GM21528 (cell line): ENCODE results near the gene RELA.
"Not testable (repeated sequence)": the region's sequence is repeated elsewhere in the genome, so short reads cannot be mapped to it uniquely, and the experiment has no call there.

Experiments
- ATAC-seq: cut with Tn5 transposase; IDR thresholded peaks from one replicate; pipeline ENCODE4 v1.9.1; 2021; ENCODE audit warnings: mild to moderate bottlenecking, moderate library complexity; ENCODE audit not compliant: unreplicated experiment, low FRiP score

Gene RELA

GRCh38 chr11:65650547-65651338 lies 12.0 kb downstream of the RELA start:
- no peak for ATAC-seq

GRCh38 chr11:65649656-65650546 lies 12.8 kb downstream of the RELA start:
- ATAC-seq: no peak

- no peak for ATAC-seq
These were observed 13.7 kb downstream of the RELA start for GRCh38 chr11:65648997-65649493.

DNA sequence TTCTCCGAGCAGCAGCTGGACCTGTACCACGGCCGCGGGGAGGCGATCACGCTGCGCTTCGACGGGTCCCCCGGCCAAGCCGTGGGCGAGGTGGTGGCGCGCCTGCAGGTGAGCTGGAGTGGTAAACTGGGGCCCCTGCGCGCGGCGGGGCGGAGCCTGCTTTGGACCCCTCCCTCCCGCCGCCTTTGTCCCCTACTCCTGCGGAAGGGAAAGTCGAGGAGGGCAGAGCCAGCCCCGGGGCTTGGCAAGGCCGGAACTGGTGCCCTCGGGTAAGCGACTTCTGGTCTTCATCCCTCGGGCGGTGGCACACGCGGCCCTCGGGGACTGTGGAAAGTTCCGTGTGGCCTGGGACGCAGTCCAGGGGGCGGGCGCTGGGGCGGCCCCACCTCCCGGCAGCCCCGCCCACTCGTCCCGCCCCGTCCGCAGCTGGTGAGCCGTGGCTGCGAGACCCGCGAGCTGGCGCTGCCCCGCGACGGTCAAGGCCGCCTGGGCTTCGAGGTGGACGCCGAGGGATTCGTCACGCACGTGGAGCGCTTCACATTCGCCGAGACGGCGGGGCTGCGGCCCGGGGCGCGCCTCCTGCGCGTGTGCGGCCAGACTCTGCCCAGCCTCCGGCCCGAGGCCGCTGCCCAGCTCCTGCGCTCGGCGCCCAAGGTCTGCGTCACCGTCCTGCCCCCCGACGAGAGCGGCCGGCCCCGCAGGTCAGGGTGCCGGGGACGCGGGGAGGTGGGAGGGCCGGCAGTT lies 15.6 kb downstream of the RELA start:
- ATAC-seq: no peak

- ATAC-seq: no peak
These were observed 16.3 kb downstream of the RELA start for GRCh38 chr11:65646288-65646957.

DNA sequence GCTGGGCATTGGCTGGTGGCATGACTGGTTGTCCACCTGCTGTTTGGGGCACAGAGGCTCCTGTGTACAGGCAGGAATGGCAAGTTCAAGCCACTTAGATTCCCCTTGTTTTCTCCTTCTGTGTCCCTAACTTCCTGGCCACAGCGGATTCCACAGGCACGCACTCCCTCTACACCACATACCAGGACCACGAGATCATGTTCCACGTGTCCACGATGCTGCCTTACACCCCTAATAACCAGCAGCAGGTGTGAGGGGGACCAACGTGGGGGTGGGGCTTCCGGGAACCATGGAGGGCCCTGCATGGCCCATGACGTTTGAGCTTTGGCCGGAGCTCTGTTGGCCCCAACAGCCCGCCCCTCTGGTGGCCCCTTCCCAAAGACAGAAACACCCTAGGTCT lies 17.0 kb downstream of the RELA start:
- ATAC-seq: no peak

DNA sequence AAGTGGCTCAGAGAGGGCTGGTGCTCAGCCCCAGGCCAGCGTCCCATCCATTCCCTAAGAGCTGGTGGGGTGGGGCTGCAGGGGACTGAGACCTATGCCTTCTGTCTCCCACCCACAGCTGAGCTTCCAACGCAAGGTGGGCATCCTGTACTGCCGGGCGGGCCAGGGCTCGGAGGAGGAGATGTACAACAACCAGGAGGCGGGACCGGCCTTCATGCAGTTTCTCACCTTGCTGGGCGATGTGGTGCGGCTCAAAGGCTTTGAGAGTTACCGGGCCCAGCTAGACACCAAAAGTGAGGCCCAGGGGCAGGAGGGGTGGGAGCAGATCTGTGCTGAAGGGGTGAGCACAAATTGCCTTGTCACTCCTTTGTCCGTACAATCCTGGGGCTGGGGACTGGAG lies 17.9 kb downstream of the RELA start:
- no peak for ATAC-seq

DNA sequence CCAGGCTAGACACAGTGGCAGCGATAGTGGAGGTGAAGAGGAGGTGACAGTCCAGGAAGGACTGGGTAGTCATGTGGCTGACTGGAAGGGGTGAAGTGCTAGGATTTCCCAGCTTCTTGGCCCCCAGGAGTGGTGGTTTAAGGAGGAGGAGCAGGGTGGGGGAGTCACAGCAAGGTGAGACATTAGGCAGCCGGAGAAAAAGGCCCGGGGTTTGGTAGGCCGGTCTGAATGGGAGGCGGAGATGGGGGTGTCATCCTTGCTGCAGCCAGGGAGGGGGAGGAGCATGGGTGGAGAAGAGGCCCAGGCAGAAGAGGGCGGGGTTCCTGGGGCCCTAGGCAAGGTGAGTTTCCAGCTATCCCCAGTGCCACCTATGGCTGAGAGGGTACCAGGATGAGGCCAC lies 18.7 kb downstream of the RELA start:
- no peak for ATAC-seq

DNA sequence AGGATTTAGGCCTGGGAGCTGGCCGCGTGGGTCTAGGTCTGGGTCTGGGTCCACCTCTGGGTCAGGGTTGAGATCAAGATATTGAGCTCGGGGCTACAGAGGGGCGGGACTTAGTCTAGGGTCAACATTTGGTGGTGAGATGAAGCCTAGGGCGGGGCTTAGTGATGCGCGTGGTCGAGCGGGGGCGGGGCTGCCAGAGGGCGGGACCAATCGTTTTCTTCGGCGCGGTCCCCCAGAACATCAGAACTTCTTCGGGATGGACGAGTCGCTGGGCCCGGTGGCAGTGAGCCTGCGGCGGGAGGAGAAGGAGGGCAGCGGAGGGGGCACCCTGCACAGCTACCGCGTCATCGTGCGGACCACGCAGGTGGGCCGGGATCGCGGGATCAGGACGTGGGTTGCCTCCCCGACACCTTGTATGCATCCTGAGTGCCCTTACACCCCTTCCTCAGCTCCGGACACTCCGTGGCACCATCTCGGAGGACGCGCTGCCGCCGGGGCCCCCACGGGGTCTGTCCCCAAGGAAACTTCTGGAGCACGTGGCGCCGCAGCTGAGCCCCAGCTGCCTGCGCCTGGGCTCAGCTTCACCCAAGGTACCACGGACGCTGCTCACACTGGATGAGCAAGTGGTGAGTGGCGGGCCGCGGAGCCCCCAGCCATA lies 20.6 kb downstream of the RELA start:
- ATAC-seq: no peak

DNA sequence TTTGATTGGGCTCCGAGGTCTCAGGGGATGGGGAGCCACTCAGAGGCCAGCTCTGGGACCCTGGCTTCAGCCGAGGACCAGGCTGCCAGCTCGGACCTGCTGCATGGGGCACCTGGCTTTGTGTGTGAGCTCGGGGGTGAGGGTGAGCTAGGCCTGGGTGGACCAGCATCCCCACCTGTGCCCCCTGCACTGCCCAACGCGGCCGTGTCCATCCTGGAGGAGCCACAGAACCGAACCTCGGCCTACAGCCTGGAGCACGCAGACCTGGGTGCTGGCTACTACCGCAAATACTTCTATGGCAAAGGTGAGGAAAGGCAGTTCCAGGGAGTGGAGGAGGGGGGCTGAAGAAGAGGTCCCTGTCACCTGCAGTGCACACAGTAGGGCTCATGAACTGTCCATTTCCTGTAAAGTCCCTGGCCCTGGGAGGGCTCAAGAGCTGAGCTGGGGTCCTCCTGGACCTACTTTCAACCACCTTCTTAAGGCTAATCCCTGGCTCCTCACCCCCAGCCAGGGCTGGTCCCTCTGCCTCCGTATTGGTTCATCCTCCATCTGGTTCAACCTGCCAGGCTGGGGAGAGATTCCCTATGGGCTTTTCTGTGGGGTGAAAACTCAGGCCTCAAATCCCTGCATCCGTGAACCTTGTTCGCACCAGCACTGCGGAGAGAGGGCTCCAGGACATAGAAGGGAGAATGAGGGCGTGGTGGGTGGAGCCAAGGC lies 21.3 kb downstream of the RELA start:
- no peak for ATAC-seq

- no peak for ATAC-seq
These were observed 22.0 kb downstream of the RELA start for GRCh38 chr11:65640483-65641296.

GRCh38 chr11:65639623-65640482 lies 22.9 kb downstream of the RELA start:
- peak; percentile 34 for ATAC-seq

DNA sequence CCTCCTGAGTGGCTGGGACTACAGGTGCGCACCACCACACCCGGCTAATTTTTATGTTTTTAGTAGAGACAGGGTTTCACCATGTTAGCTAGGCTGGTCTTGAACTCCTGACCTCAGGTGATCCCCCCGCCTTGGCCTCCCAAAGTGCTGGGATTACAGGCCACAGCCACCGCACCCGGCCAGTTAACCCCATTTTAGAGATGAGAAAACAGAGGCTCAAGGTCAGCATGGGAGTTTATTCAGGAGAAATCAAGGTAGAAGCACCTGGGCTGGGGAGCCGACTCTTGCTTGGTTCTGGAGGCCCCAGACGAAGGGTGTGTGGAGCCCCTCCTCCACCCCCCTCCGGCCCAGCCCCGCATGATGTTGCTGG lies 23.5 kb downstream of the RELA start:
- ATAC-seq: not testable (repeated sequence)

- peak; percentile 39 for ATAC-seq
These were observed 24.8 kb downstream of the RELA start, which contains the start of gene SIPA1 for GRCh38 chr11:65637794-65638419. SIPA1 (plus strand) TSS chr11:65638101; CDS start chr11:65640922, 2,821 bp downstream.

DNA sequence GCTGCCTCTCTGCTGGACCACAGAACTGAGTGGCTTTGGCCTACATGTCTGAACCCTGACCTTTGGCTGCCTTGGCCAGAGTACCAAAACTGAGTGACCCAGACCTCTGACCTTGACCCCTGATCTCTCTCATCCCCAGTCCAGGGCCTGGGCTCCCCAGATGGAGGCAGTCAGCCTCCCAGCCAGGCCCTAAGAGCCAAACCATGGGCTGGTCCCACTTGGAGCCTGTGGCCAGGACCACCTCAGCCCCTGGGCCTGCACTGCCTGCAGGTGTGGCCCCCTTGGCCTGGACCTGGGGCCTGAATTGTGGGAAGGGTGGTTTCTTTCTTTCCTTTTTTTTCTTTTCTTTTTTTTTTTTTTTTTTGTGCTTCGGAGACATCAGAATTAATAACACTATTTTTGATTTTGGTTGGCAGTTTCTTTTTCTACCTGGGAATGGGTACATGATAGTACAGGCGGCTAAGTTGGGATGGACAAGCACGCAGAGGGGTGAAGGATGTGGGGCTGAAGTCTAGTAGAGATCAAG lies 25.6 kb downstream of the RELA start:
- ATAC-seq: no peak
